Chondrocyte (in vitro differentiated cells): ENCODE results near the gene EMD. TPM values are rescaled to one million over a fixed set of nuclear protein-coding genes. Genes with fewer than 3 reads are reported as not detected.

Experiments used
- DNase-seq: peaks from one replicate; pipeline ENCODE4 v3.0.0; 2021; ENCODE audit warnings: mixed read lengths, low spot score
- H3K27ac Mint-ChIP-seq: one replicate; pipeline ENCODE4 v1.8.0; 2021; ENCODE audit warnings: mild to moderate bottlenecking, moderate library complexity, mixed read lengths; ENCODE audit not compliant: unreplicated experiment
- H3K27me3 Mint-ChIP-seq: 2 replicates; pipeline ENCODE4 v1.8.0; 2021; ENCODE audit warnings: low read depth, mixed read lengths
- H3K36me3 Mint-ChIP-seq: 2 replicates; pipeline ENCODE4 v1.8.0; 2021; ENCODE audit warnings: low read depth, mixed read lengths
- H3K4me1 Mint-ChIP-seq: 2 replicates; pipeline ENCODE4 v1.8.0; 2021; ENCODE audit warnings: low read depth, mild to moderate bottlenecking, mixed read lengths
- H3K4me3 Mint-ChIP-seq: one replicate; pipeline ENCODE4 v1.8.0; 2021; ENCODE audit warnings: mild to moderate bottlenecking, moderate library complexity, mixed read lengths; ENCODE audit not compliant: unreplicated experiment
- H3K9me3 Mint-ChIP-seq: 2 replicates; pipeline ENCODE4 v1.8.0; 2021; ENCODE audit warnings: low read depth, mixed read lengths
- CTCF ChIP-seq: fragments of 200-600 bp; sonication (generic); IDR thresholded peaks from 2 replicates; pipeline ENCODE4 v1.5.0; 2021; ENCODE audit warnings: antibody characterized with exemption, mild to moderate bottlenecking, moderate library complexity
- total RNA-seq: library from RNA; stranded (reverse); gene quantifications from 3 replicates; pipeline ENCODE4 v1.2.1, GENCODE V29; 2021

The EMD gene
- total RNA-seq, 1 donor from 2014 or later: 81.1 TPM

GRCh38 chrX:154401045-154401799, 22.1 kb downstream of the EMD start:
- H3K36me3 Mint-ChIP-seq: peaks cover 20% of the 10 kb centered on the region

GRCh38 chrX:154401918-154402621, 23.0 kb downstream of the EMD start:
- H3K4me3 Mint-ChIP-seq: no peak overlapping the region

More at GRCh38 chrX:154401045-154401799, 22.1 kb downstream of the EMD start:
- no peaks in the 10 kb centered on the region for H3K27me3 Mint-ChIP-seq
- H3K27ac Mint-ChIP-seq: peak overlapping the region; percentile 78
- no peak for DNase-seq
- TF ChIP-seq CTCF: no peak
- H3K4me3 Mint-ChIP-seq: no peak overlapping the region
- H3K4me1 Mint-ChIP-seq: peaks cover 11% of the 10 kb centered on the region
- no peaks in the 10 kb centered on the region for H3K9me3 Mint-ChIP-seq

GRCh38 chrX:154402622-154403127, 23.6 kb downstream of the EMD start:
- peak overlapping the region; percentile 77 for H3K27ac Mint-ChIP-seq

More at GRCh38 chrX:154401918-154402621, 23.0 kb downstream of the EMD start:
- Mint-ChIP-seq H3K36me3 (peaks cover 20% of the 10 kb centered on the region), H3K4me1 (peaks cover 9% of the 10 kb centered on the region), H3K27ac (peak overlapping the region; percentile 77), H3K9me3 (no peaks in the 10 kb centered on the region), H3K27me3 (no peaks in the 10 kb centered on the region)
- DNase-seq: no peak
- TF ChIP-seq CTCF: no peak

GRCh38 chrX:154403192-154403591, 24.1 kb downstream of the EMD start:
- H3K9me3 Mint-ChIP-seq: no peaks in the 10 kb centered on the region
- no peak for TF ChIP-seq CTCF
- DNase-seq: no peak
- H3K27ac Mint-ChIP-seq: peak overlapping the region; percentile 17
- H3K27me3 Mint-ChIP-seq: no peaks in the 10 kb centered on the region
- no peak overlapping the region for H3K4me3 Mint-ChIP-seq
- H3K4me1 Mint-ChIP-seq: peaks cover 10% of the 10 kb centered on the region
- H3K36me3 Mint-ChIP-seq: peaks cover 17% of the 10 kb centered on the region

More at GRCh38 chrX:154402622-154403127, 23.6 kb downstream of the EMD start:
- peaks cover 20% of the 10 kb centered on the region for H3K36me3 Mint-ChIP-seq
- TF ChIP-seq CTCF: no peak
- H3K4me1 Mint-ChIP-seq: peaks cover 8% of the 10 kb centered on the region
- no peak overlapping the region for H3K4me3 Mint-ChIP-seq
- H3K9me3 Mint-ChIP-seq: no peaks in the 10 kb centered on the region
- DNase-seq: no peak
- no peaks in the 10 kb centered on the region for H3K27me3 Mint-ChIP-seq

GRCh38 chrX:154403858-154404257, 24.8 kb downstream of the EMD start:
- Mint-ChIP-seq H3K9me3 (no peaks in the 10 kb centered on the region), H3K4me1 (peaks cover 17% of the 10 kb centered on the region), H3K27me3 (no peaks in the 10 kb centered on the region), H3K4me3 (no peak overlapping the region), H3K27ac (no peak overlapping the region), H3K36me3 (peaks cover 15% of the 10 kb centered on the region)
- TF ChIP-seq CTCF: no peak
- no peak for DNase-seq
